GM18498 (cell line): ENCODE measurements around the gene INMT.

Experiments used
- ATAC-seq: cut with Tn5 transposase; IDR thresholded peaks from one replicate; pipeline ENCODE4 v1.9.1; 2021; ENCODE audit warnings: mild to moderate bottlenecking, moderate library complexity; ENCODE audit not compliant: unreplicated experiment

Gene INMT

GRCh38 chr7:30779574-30779973, 27.6 kb downstream of the INMT start:
- no peak for ATAC-seq

- ATAC-seq, result no peak
Observed at GRCh38 chr7:30780941-30781340, 29.0 kb downstream of the INMT start.

- ATAC-seq, result no peak
Observed at GRCh38 chr7:30782690-30783089, 30.8 kb downstream of the INMT start.

DNA sequence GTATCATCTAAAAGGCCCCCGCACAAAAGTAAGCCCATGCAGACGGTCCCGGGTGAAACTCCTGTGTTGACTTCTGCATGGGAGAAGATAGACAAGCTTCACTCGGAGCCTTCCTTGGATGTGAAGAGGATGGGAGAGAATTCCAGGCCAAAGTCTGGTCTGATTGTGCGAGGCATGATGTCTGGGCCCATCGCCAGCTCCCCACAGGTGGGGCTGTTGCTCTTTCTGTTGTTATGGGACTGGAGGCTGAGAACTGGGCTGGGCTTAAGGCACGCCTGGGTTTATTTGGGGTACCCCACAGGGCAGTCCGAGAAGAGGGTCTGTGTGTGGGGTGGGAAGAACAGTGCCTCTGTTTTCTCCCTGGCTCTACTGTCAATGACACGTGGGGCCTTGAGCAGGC, 33.9 kb downstream of the INMT start:
- no peak for ATAC-seq

- ATAC-seq, result no peak
Observed at GRCh38 chr7:30787486-30787885, 35.6 kb downstream of the INMT start.

GRCh38 chr7:30788640-30789333, 36.9 kb downstream of the INMT start:
- ATAC-seq, result no peak

- ATAC-seq, result no peak
Observed at GRCh38 chr7:30789334-30789711, 37.4 kb downstream of the INMT start.

DNA sequence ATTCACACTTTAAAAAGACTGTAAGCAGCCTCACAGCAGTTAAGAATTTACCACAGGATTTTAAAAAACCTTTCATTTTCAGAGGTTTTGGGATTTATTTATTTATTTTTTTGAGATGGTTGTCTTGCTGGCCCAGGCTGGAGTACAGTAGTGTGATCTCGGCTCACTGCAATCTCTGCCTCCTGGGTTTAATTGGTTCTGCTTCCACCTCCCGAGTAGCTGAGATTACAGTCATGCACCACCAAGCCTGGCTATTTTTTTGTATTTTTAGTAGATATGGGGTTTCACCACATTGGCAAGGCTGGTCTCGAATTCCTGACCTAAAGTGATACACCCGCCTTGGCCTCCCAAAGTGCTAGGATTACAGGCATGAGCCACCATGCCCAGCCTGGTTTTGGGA, 38.4 kb downstream of the INMT start:
- no peak for ATAC-seq

DNA sequence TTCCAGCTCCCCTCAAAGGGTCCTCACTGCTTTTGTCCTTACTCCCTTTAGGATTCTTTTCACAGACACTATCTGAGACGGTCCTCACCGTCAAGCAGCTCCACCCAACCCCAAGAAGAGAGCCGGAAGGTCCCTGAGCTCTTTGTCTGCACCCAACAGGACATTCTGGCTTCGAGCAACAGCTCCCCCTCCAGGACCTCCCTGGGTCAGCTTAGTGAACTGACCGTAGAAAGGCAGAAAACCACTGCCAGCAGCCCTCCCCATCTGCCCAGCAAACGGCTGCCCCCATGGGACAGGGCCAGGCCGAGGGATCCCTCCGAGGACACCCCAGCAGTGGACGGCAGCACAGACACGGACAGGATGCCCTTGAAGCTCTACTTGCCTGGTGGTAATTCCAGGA, 39.2 kb downstream of the INMT start:
- no peak for ATAC-seq

GRCh38 chr7:30795161-30795948, 43.4 kb downstream of the INMT start:
- ATAC-seq, result peak; percentile 21

DNA sequence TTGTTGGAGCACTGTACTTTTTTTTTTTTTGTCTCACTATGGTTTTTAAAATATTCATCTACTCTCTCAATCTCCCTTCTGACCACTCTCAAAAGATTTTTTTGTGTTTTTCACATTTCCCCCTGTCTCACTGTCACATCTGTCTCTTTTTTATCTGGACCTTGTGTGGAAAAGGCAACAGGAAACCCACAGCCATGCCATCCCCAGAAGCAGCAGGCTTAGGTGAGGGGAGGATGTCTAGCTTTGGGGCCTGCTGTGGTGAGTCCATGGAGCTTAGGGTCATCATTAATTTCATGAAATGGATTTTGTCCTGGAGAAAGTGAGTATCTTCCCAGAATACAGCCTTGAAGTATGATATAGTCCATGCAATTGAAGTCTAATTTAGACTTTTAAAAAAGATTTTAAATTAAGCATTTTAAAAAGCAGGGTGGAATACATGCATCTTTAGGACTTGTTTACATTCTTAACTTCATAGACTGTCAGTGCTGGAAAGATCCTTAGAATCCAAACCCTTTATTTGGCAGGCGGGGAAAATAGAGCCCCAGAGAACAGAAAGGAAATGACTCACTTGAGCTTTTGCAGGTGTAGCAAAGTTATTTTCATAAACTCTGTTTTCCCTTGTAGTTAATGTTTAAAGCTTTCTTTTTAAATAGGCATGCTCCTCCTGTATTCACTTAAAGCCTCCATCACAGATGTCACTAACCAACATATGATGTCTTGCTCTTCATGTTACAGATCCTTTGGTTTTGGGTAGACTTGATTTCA, 44.4 kb downstream of the INMT start:
- ATAC-seq, result no peak

- no peak for ATAC-seq
Observed at GRCh38 chr7:30797176-30798040, 45.5 kb downstream of the INMT start.

GRCh38 chr7:30799206-30799975, 47.5 kb downstream of the INMT start:
- peak; percentile 72 for ATAC-seq

DNA sequence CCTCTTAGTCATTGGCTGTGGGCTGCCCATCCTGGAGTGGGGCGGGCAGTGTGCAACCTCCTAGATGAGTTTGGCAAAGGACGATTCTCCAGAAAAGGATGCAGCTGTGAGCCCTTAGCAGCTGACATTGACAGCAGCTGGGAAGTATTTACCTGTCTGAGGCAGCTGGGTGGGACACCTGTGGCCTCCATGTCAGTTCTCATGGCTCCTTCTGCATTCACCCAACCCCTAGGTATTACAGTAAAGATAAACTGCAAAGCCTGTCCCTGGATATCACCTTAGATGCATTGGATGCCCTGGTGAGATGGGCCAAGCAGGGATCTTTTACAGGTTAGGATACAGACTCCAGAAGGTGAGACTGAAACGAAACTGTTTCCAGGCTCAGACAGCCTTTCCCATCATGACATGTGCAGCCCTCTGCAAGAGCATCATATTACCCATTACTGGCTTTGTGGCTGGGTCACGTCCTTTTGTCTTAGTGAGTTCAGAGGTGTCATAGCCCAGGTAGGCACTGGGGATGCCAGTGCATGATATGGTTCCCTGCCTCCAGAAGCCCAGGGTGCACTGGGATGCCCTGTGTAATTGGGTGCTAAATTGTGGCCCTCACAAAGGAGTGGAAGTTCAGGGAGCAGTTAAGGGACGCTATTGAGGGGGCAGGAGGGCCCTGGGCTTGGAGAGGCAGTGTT, 48.2 kb downstream of the INMT start:
- no peak for ATAC-seq

DNA sequence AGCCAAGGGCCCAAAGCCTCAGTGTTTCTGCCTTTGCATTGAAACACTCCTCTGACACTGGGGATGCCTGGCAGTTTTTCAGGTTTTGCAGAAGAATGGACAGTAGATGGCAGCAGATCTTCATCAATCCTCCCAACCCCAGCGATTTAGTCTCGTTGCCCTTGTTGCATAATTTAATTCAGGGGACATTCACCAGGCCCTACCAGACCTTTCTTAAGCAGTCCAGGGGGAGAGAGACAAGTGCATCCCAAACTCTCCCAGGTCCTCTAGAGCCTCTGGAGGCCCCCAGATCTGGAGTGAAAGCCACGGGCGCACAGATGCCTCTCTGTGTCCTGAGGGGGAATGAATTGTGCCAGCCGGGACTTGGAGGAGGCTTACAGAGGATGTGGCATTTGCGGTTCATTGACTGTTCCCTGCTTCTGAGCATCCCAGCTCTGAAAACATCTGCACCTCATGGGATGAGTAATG, 48.9 kb downstream of the INMT start:
- ATAC-seq, result peak; percentile 39

DNA sequence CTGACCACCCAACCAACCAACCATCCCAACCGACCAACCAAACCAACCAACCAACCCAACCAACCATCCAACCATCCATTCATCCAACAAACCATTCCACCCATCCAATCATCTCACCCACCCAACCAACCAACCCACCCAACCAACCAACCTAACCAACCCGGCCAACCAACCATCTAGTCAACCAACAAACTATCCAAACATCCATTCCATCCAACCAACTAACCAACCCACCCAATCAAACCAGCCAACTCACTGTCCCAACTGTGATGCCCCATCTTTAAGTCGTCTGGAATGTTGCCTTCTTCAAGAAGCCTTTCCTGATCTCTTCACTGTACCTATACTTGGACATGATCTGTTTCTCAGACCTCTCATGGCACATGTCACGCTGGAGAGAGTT, 50.9 kb downstream of the INMT start:
- ATAC-seq, result no peak

DNA sequence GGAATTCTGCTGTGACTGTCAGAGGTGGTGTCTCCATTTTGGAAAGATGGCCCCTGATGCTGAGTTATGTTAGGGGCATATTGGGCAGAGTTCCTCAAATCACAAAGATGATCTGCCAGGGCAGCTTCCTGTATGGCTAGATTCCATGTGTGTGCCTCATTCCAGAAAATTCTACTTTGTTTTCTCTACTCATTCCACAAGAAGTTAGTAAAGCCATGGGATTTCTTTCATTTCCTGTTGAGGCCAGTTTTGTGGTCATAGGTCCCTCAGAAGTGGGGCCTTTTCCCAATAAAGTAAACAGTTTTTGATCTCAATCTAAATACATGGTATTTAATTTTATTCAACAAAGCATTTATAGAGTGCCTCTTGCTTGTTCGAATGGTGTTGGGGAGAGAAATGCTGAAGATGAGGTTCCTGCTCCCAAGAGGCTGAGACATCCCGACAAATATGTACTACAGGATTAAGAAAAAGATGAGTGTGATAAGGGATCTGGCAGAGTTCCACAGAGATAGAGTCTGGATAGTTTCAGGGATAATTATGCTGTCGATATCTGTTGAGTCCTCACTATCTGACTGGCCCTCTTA, 52.2 kb downstream of the INMT start:
- ATAC-seq, result no peak

- ATAC-seq, result no peak
Observed at GRCh38 chr7:30805081-30805691, 53.3 kb downstream of the INMT start.

DNA sequence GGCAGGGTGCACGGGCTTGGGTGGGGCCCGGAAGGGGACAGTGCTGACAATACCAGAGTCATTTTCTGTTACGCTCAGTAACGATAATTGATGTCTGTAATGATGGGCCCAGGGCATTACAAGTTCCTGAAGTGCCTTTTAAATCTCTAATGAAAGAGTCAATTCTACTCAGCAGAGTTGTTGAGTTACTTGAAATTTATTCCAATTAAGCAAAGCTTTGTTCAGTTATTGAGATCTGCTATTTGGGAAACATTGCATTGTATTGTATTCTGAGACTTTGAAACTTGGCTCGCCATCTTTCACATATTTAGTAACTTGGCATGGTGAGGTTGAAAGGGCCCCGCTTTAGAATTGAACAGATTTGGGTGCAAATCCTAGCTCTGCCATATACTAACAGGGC, 54.0 kb downstream of the INMT start:
- ATAC-seq, result no peak
